Suprapubic skin (tissue), 4 donors: ENCODE results near the gene NBEAL1. TPM values are rescaled to one million over a fixed set of nuclear protein-coding genes. Genes with fewer than 3 reads are reported as not detected.
"Not testable (repeated sequence)": the region's sequence is repeated elsewhere in the genome, so short reads cannot be mapped to it uniquely, and the experiment has no call there.

Experiments used
- DNase-seq, 2 donors: peaks; one replicate each; pipeline ENCODE4 v3.0.0-alpha.2; 2019; ENCODE audit warnings: low spot score in 2 of 2
- H3K27ac ChIP-seq: fragments of 200-600 bp; sonication (generic); one replicate; pipeline ENCODE4 v1.5.1; 2019
- H3K27me3 ChIP-seq: fragments of 200-600 bp; sonication (generic); one replicate; pipeline ENCODE4 v1.5.1; 2019
- H3K36me3 ChIP-seq: fragments of 200-600 bp; sonication (generic); one replicate; pipeline ENCODE4 v1.5.1; 2019
- H3K4me1 ChIP-seq: fragments of 200-600 bp; sonication (generic); one replicate; pipeline ENCODE4 v1.5.1; 2019
- H3K4me3 ChIP-seq: fragments of 200-600 bp; sonication (generic); one replicate; pipeline ENCODE4 v1.5.1; 2019; ENCODE audit warnings: mild to moderate bottlenecking
- H3K9me3 ChIP-seq: fragments of 200-600 bp; sonication (generic); one replicate; pipeline ENCODE4 v1.5.1; 2019
- EP300 ChIP-seq: sonication (generic); formaldehyde crosslinking; IDR thresholded peaks from one replicate; pipeline ENCODE4 v1.6.1; 2017; ENCODE audit warnings: antibody characterized with exemption
- POLR2A ChIP-seq, 2 donors: fragments of 450-650 bp; IDR thresholded peaks; one replicate each; pipeline ENCODE4 v1.6.1; 2017; ENCODE audit warnings: antibody characterized with exemption in 2 of 2, mild to moderate bottlenecking in 2 of 2, moderate library complexity in 2 of 2
- POLR2AphosphoS5 ChIP-seq, 3 donors: sonication (generic); formaldehyde crosslinking; IDR thresholded peaks; one replicate each; pipeline ENCODE4 v1.6.1; 2017; ENCODE audit warnings: antibody characterized with exemption in 3 of 3
- WGBS: methylation state at CpG from one replicate; pipeline ENCODE4 v1.1.5; 2018; 5-methylcytosine and 5-hydroxymethylcytosine counted together
- total RNA-seq, 4 donors: library from RNA; depleted of rRNA; stranded (reverse); fragments of >200 nt; gene quantifications; one replicate each; pipeline ENCODE4 v1.1.0, GENCODE V29; 2016
- TF ChIP-seq, protein P1 (sequence below), 2 donors: fragments of 200-600 bp in 1 of 2; fragments of 450-650 bp in 1 of 2; sonication (generic) in 1 of 2; IDR thresholded peaks; one replicate each; pipeline ENCODE4 v1.5.1; 2016 to 2019; ENCODE audit warnings: antibody characterized with exemption in 2 of 2, mild to moderate bottlenecking in 1 of 2, moderate library complexity in 1 of 2

NBEAL1 gene
- total RNA-seq, 4 donors from 2014 or later = 21.1 to 46.8 (median 29.5) TPM

- Histone ChIP-seq H3K36me3 (peaks cover 34% of the 10 kb centered on the region), H3K4me1 (peaks cover 22% of the 10 kb centered on the region), H3K9me3 (no peaks in the 10 kb centered on the region), H3K27me3 (no peaks in the 10 kb centered on the region), H3K27ac (no peak overlapping the region), H3K4me3 (no peak overlapping the region)
- DNase-seq = no peak
- TF ChIP-seq POLR2A (IDR thresholded peaks at IDR 0.05) = no peak
- no peak for TF ChIP-seq POLR2AphosphoS5 (IDR thresholded peaks at IDR 0.05)
- no peak for TF ChIP-seq EP300
- TF ChIP-seq, protein P1, sequence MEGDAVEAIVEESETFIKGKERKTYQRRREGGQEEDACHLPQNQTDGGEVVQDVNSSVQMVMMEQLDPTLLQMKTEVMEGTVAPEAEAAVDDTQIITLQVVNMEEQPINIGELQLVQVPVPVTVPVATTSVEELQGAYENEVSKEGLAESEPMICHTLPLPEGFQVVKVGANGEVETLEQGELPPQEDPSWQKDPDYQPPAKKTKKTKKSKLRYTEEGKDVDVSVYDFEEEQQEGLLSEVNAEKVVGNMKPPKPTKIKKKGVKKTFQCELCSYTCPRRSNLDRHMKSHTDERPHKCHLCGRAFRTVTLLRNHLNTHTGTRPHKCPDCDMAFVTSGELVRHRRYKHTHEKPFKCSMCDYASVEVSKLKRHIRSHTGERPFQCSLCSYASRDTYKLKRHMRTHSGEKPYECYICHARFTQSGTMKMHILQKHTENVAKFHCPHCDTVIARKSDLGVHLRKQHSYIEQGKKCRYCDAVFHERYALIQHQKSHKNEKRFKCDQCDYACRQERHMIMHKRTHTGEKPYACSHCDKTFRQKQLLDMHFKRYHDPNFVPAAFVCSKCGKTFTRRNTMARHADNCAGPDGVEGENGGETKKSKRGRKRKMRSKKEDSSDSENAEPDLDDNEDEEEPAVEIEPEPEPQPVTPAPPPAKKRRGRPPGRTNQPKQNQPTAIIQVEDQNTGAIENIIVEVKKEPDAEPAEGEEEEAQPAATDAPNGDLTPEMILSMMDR (IDR thresholded peaks at IDR 0.05) = no peak
- WGBS = 96% methylated on average over 6 of the region's 6 CpGs
Observed at GRCh38 chr2:203242518-203242917, 227.8 kb downstream of the NBEAL1 start.

- peaks cover 53% of the 10 kb centered on the region for H3K36me3 ChIP-seq
- DNase-seq = no peak
- H3K27ac ChIP-seq = no peak overlapping the region
- no peak for TF ChIP-seq EP300
- TF ChIP-seq POLR2AphosphoS5 (IDR thresholded peaks at IDR 0.05) = no peak
- TF ChIP-seq POLR2A (IDR thresholded peaks at IDR 0.05) = no peak
- TF ChIP-seq, protein P1 (IDR thresholded peaks at IDR 0.05) = no peak
- H3K4me1 ChIP-seq = peaks cover 3% of the 10 kb centered on the region
- no peaks in the 10 kb centered on the region for H3K9me3 ChIP-seq
- 87% methylated on average over 3 of the region's 3 CpGs for WGBS
- no peaks in the 10 kb centered on the region for H3K27me3 ChIP-seq
- no peak overlapping the region for H3K4me3 ChIP-seq
Observed at GRCh38 chr2:203246646-203247045, 232.0 kb downstream of the NBEAL1 start.

- H3K36me3 ChIP-seq = peaks cover 50% of the 10 kb centered on the region
- 97% methylated on average over 13 of the region's 13 CpGs for WGBS
- no peaks in the 10 kb centered on the region for H3K27me3 ChIP-seq
- no peaks in the 10 kb centered on the region for H3K4me1 ChIP-seq
- no peak overlapping the region for H3K4me3 ChIP-seq
- peaks cover 4% of the 10 kb centered on the region for H3K9me3 ChIP-seq
- H3K27ac ChIP-seq = no peak overlapping the region
- DNase-seq = no peak
- TF ChIP-seq POLR2AphosphoS5 (IDR thresholded peaks at IDR 0.05) = no peak
- TF ChIP-seq EP300 = no peak
- no peak for TF ChIP-seq POLR2A (IDR thresholded peaks at IDR 0.05)
- TF ChIP-seq, protein P1 (IDR thresholded peaks at IDR 0.05) = no peak
Observed at GRCh38 chr2:203252818-203253217, 238.1 kb downstream of the NBEAL1 start.

DNA sequence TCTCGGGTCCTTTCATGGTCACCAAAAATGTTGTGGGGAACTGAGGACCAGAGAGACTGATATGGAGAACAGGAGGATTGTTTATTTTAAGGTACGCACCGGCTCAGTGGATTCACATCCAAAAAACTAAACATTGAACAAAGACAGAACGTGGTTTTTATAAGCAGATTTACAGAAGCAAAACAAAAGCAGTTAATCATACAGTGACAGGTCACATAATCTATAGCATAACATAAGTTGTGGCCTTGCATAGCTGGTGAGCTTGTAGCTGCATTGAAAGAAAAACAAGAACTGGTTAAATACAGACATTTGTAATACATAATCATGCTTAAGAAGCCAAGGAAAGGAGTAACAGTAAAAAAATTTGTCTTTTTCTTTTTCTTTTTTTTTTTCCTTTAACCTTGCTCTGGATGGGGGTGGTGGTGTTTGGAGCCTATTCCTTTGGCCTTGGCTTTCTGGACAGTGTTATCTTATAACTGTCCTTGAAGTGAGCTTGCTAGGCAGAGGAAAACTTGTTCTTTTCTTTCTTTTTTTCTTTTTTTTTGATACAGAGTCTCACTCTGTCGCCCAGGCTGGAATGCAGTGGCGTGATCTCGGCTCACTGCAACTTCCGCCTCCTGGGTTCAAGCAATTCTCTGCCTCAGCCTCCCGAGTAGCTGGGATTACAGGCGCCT lies 238.9 kb downstream of the NBEAL1 start:
- WGBS = 84% methylated on average over 10 of the region's 10 CpGs
- not testable (repeated sequence) for H3K27ac ChIP-seq, H3K4me1 ChIP-seq

DNA sequence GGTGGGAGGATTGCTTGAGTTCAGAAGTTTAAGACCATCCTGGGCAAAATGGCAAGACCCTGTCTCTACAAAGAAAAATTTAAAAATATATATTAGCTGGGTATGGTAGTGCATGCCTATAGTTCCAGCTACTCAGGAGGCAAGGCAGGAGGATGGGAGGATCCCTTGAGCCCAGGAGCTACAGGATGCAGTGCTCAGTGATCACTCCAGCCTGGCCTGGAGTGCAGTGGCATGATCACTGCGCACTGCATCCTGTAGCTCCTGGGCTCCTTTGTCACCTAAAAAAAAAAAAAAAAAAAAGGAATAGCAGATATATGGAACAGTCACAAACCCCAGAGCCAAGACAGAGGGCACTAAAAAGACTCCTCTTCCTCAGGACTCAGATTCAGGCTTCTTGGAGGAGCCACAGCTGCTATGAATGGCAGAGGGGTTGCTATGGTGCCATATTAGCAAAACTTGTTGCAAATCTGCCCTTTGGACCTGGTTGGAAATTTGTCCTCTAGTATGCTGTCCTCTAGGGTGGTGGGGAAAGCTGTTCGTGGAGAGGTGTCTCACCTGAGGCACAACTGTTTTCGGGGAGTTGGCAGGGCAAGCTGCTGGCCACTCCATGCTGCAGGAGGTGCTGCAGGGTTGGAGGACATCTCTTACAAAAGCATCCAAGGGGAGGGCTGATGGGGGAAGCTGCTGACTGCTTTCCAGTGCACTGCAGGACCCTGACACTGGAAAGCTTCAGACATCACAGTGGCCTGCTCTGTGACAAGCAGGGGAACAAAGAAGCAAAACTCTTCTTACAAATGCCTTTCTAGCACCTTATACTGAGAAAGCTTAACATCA lies 246.9 kb downstream of the NBEAL1 start:
- DNase-seq = no peak
- Histone ChIP-seq H3K27ac (no peak overlapping the region), H3K36me3 (peaks cover 47% of the 10 kb centered on the region), H3K4me1 (no peaks in the 10 kb centered on the region), H3K4me3 (no peak overlapping the region), H3K9me3 (no peaks in the 10 kb centered on the region), H3K27me3 (no peaks in the 10 kb centered on the region)
- TF ChIP-seq EP300 = no peak
- no peak for TF ChIP-seq POLR2AphosphoS5 (IDR thresholded peaks at IDR 0.05)
- TF ChIP-seq, protein P1 (IDR thresholded peaks at IDR 0.05) = no peak
- no peak for TF ChIP-seq POLR2A (IDR thresholded peaks at IDR 0.05)
- WGBS = 96% methylated on average over 3 of the region's 3 CpGs

More for the DNA sequence above, 238.9 kb downstream of the NBEAL1 start:
- H3K4me3 ChIP-seq, H3K9me3 ChIP-seq, H3K27me3 ChIP-seq, DNase-seq: not testable (repeated sequence)
- H3K36me3 ChIP-seq = peaks cover 50% of the 10 kb centered on the region

Other genes with a start within 250 kb of the NBEAL1 start
- 1 to 10 TPM in 3 of 4 donors, under 1 TPM in 1; 0.85 to 4.2 (median 1.2) TPM for gene ICA1L, start 143.1 kb upstream of the NBEAL1 start, total RNA-seq
- gene WDR12, start 103.2 kb upstream of the NBEAL1 start, total RNA-seq = 10 to 100 TPM; 18.2 to 30.2 (median 26.2) TPM
- 10 to 100 TPM in 2 of 4 donors, 1 to 10 TPM in 2; 6.7 to 20.6 (median 11.1) TPM for gene CARF, start 102.6 kb upstream of the NBEAL1 start, total RNA-seq
- gene CYP20A1, start 224.1 kb downstream of the NBEAL1 start, total RNA-seq = 10 to 100 TPM; 20.8 to 25.9 (median 24.9) TPM